Measurements from ENCODE around the gene EREG. TPM values are rescaled to one million over a fixed set of nuclear protein-coding genes. Genes with fewer than 3 reads are reported as not detected.

Gene EREG
- total RNA-seq, 4 donors from 2014 or later = 2.4 to 4.6 (median 3.7) TPM

GRCh38 chr4:74413265-74413664 lies 48.3 kb downstream of the EREG start:
- Histone ChIP-seq H3K27ac (replicated peaks in 1 of 4) (no peak overlapping the region), H3K4me1 (no peaks in the 10 kb centered on the region), H3K4me3 (no peak overlapping the region), H3K27me3 (no peaks in the 10 kb centered on the region), H3K9me3 (no peaks in the 10 kb centered on the region), H3K36me3 (no peaks in the 10 kb centered on the region)
- no peak for TF ChIP-seq CTCF (IDR thresholded peaks at IDR 0.05)
- no peak for TF ChIP-seq EP300 (IDR thresholded peaks at IDR 0.05)
- TF ChIP-seq POLR2AphosphoS5 (IDR thresholded peaks at IDR 0.05) = no peak
- TF ChIP-seq POLR2A (IDR thresholded peaks at IDR 0.05; ENCODE audit: low read depth) = no peak
- intact Hi-C loops (cut with DNase I) = no loop called here
- no peak for DNase-seq (ENCODE audit: extremely low spot score)

GRCh38 chr4:74414149-74414809 lies 49.3 kb downstream of the EREG start:
- H3K4me1 ChIP-seq = no peaks in the 10 kb centered on the region
- no peak for DNase-seq (ENCODE audit: extremely low spot score)
- H3K4me3 ChIP-seq = no peak overlapping the region
- H3K27ac ChIP-seq (replicated peaks in 1 of 4) = no peak overlapping the region
- H3K36me3 ChIP-seq = no peaks in the 10 kb centered on the region
- intact Hi-C loops (cut with DNase I) = no loop called here
- no peaks in the 10 kb centered on the region for H3K9me3 ChIP-seq
- TF ChIP-seq POLR2A (IDR thresholded peaks at IDR 0.05; ENCODE audit: low read depth) (no peak), CTCF (IDR thresholded peaks at IDR 0.05) (no peak), POLR2AphosphoS5 (IDR thresholded peaks at IDR 0.05) (no peak), EP300 (IDR thresholded peaks at IDR 0.05) (no peak)
- no peaks in the 10 kb centered on the region for H3K27me3 ChIP-seq
- 62% methylated on average over 5 of the region's 5 CpGs for WGBS

- Histone ChIP-seq H3K9me3 (no peaks in the 10 kb centered on the region), H3K27ac (replicated peaks in 1 of 4) (no peak overlapping the region), H3K4me3 (no peak overlapping the region), H3K36me3 (no peaks in the 10 kb centered on the region), H3K4me1 (no peaks in the 10 kb centered on the region), H3K27me3 (no peaks in the 10 kb centered on the region)
- no peak for TF ChIP-seq CTCF (IDR thresholded peaks at IDR 0.05)
- TF ChIP-seq POLR2A (IDR thresholded peaks at IDR 0.05; ENCODE audit: low read depth) = no peak
- TF ChIP-seq POLR2AphosphoS5 (IDR thresholded peaks at IDR 0.05) = no peak
- no peak for TF ChIP-seq EP300 (IDR thresholded peaks at IDR 0.05)
- WGBS = 89% methylated on average over 3 of the region's 3 CpGs
- intact Hi-C loops (cut with DNase I) = no loop called here
- DNase-seq (ENCODE audit: extremely low spot score) = no peak
Measured at GRCh38 chr4:74415602-74416300, 50.8 kb downstream of the EREG start.

GRCh38 chr4:74418063-74418670 lies 53.2 kb downstream of the EREG start:
- H3K36me3 ChIP-seq = no peaks in the 10 kb centered on the region
- H3K9me3 ChIP-seq = no peaks in the 10 kb centered on the region
- H3K4me1 ChIP-seq = no peaks in the 10 kb centered on the region
- intact Hi-C loops (cut with DNase I) = no loop called here
- TF ChIP-seq CTCF (IDR thresholded peaks at IDR 0.05) (no peak), EP300 (IDR thresholded peaks at IDR 0.05) (no peak), POLR2AphosphoS5 (IDR thresholded peaks at IDR 0.05) (no peak), POLR2A (IDR thresholded peaks at IDR 0.05; ENCODE audit: low read depth) (no peak)
- no peaks in the 10 kb centered on the region for H3K27me3 ChIP-seq
- WGBS = 88% methylated on average over 6 of the region's 6 CpGs
- no peak for DNase-seq (ENCODE audit: extremely low spot score)
- H3K27ac ChIP-seq (replicated peaks in 1 of 4) = no peak overlapping the region
- H3K4me3 ChIP-seq = no peak overlapping the region
